WTC11 (cell line): ENCODE measurements around the gene RSPH3. TPM values are rescaled to one million over a fixed set of nuclear protein-coding genes. Genes with fewer than 3 reads are reported as not detected.

Experiments used
- ATAC-seq: fragments of 200-7000 bp; cut with Tn5 transposase; 2 replicates; pipeline ENCODE4 v1.10.0; 2021; ENCODE audit warnings: mild to moderate bottlenecking, moderate library complexity
- CTCF ChIA-PET: fragments of 300-600 bp; sonication (Branson Sonifier 250); formaldehyde crosslinking; loops from one replicate; lab custom pipeline; 2021; ENCODE audit warnings: antibody characterized with exemption; lab: Charles Lee
- POLR2A ChIA-PET: fragments of 350-600 bp; sonication (Branson Sonifier 250); formaldehyde crosslinking; loops from one replicate; lab custom pipeline; 2021; ENCODE audit warnings: antibody characterized with exemption; lab: Charles Lee
- DNase-seq: peaks from one replicate; pipeline ENCODE4 v3.0.0; 2021; ENCODE audit warnings: low spot score
- H3K27ac Mint-ChIP-seq: 2 replicates; pipeline ENCODE4 v1.8.0; 2021; ENCODE audit warnings: mixed read lengths
- H3K27me3 Mint-ChIP-seq: 2 replicates; pipeline ENCODE4 v1.8.0; 2021; ENCODE audit warnings: low read depth, mild to moderate bottlenecking, moderate library complexity, mixed read lengths
- H3K36me3 Mint-ChIP-seq: 2 replicates; pipeline ENCODE4 v1.8.0; 2021; ENCODE audit warnings: mixed read lengths
- H3K4me1 Mint-ChIP-seq: 2 replicates; pipeline ENCODE4 v1.8.0; 2022; ENCODE audit warnings: mixed read lengths
- H3K4me3 Mint-ChIP-seq: 2 replicates; pipeline ENCODE4 v1.8.0; 2021; ENCODE audit warnings: mild to moderate bottlenecking, moderate library complexity, mixed read lengths
- H3K9me3 Mint-ChIP-seq: 2 replicates; pipeline ENCODE4 v1.8.0; 2021; ENCODE audit warnings: mixed read lengths
- AFF4 ChIP-seq: sonication (generic); formaldehyde crosslinking; IDR thresholded peaks from 2 replicates; pipeline ENCODE4 v1.8.1; 2023; ENCODE audit warnings: mild to moderate bottlenecking, missing genetic modification reagents, borderline replicate concordance
- ATF3 ChIP-seq: sonication (generic); formaldehyde crosslinking; conservative IDR thresholded peaks from 2 replicates; pipeline ENCODE4 v1.8.1; 2022; ENCODE audit warnings: mild to moderate bottlenecking, missing genetic modification reagents
- ATF6 ChIP-seq: sonication (generic); formaldehyde crosslinking; IDR thresholded peaks from 2 replicates; pipeline ENCODE4 v1.8.1; 2023; ENCODE audit warnings: mild to moderate bottlenecking, missing genetic modification reagents
- FOXK1 ChIP-seq: sonication (generic); formaldehyde crosslinking; IDR thresholded peaks from 2 replicates; pipeline ENCODE4 v1.8.0; 2022; ENCODE audit warnings: mild to moderate bottlenecking, moderate library complexity, missing genetic modification reagents
- KAT7 ChIP-seq: sonication (generic); formaldehyde crosslinking; IDR thresholded peaks from 2 replicates; pipeline ENCODE4 v1.8.1; 2023; ENCODE audit warnings: missing genetic modification reagents, mild to moderate bottlenecking, borderline replicate concordance
- ZBTB43 ChIP-seq: sonication (generic); formaldehyde crosslinking; IDR thresholded peaks from 2 replicates; pipeline ENCODE4 v1.8.1; 2023; ENCODE audit warnings: mild to moderate bottlenecking, missing genetic modification reagents
- ZNF121 ChIP-seq: sonication (generic); formaldehyde crosslinking; IDR thresholded peaks from 2 replicates; pipeline ENCODE4 v1.8.0; 2023; ENCODE audit warnings: missing genetic modification reagents
- ZNF263 ChIP-seq: sonication (generic); formaldehyde crosslinking; IDR thresholded peaks from 2 replicates; pipeline ENCODE4 v1.8.1; 2022; ENCODE audit warnings: low read depth, mild to moderate bottlenecking, moderate library complexity, missing genetic modification reagents
- ZNF396 ChIP-seq: fragments of 250-450 bp; sonication (Bioruptor Pico); IDR thresholded peaks from 2 replicates; pipeline ENCODE4 v1.8.0; 2021; ENCODE audit warnings: mild to moderate bottlenecking, moderate library complexity, borderline replicate concordance
- total RNA-seq: library from RNA; stranded (reverse); gene quantifications from 3 replicates; pipeline ENCODE4 v1.2.3, GENCODE V29; 2021
- TF ChIP-seq, protein P1 (sequence below): sonication (generic); formaldehyde crosslinking; IDR thresholded peaks from 2 replicates; pipeline ENCODE4 v1.8.0; 2023; ENCODE audit warnings: missing genetic modification reagents, mild to moderate bottlenecking, borderline replicate concordance
- TF ChIP-seq, protein P2 (sequence below): sonication (generic); formaldehyde crosslinking; IDR thresholded peaks from 2 replicates; pipeline ENCODE4 v1.8.0; 2022; ENCODE audit warnings: mild to moderate bottlenecking, missing genetic modification reagents
- TF ChIP-seq, protein P3 (sequence below): sonication (generic); formaldehyde crosslinking; IDR thresholded peaks from 2 replicates; pipeline ENCODE4 v1.8.1; 2022; ENCODE audit warnings: mild to moderate bottlenecking, moderate library complexity, missing genetic modification reagents

The RSPH3 gene
- total RNA-seq, 1 experiment from 2014 or later, result 3.2 TPM

DNA sequence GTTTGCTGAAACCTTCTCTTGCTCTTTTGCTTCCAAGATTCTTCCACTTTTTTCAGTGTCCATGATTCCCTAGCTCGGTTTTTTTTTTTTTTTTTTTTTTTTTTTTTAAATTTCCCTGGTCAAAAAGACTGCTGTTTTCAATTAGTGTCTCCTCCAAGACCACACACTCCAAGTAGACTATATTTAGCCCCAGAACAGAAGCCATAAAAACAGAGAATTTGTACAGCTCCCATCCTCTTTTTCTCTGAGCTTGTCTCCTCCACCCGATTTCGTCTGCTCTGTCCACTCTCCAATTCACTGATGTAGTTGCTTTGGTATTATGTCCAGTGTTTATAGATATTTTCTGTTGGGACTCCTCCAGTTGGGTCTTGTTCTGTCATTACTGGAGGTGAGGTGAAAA is 37.6 kb downstream of the RSPH3 start:
- no peaks in the 10 kb centered on the region; the same call in 1 of the 2 replicates for H3K36me3 Mint-ChIP-seq
- H3K4me1 Mint-ChIP-seq, result 0 out of 2 replicates have a peak, but pooled peaks cover 4% of the 10 kb centered on the region
- no peaks in the 10 kb centered on the region for H3K27me3 Mint-ChIP-seq
- peaks cover 10% of the 10 kb centered on the region for H3K9me3 Mint-ChIP-seq
- POLR2A ChIA-PET, result no interaction called here
- DNase-seq, result no peak
- CTCF ChIA-PET, result interaction anchor here (0.6 to 0.8 kb wide), 2 partner anchors 167 to 169 kb away, joined by 4 read pairs; no protein-coding TSS in a partner anchor
- H3K4me3 Mint-ChIP-seq, result no peak overlapping the region
- ATAC-seq, result no peak
- H3K27ac Mint-ChIP-seq, result no peak overlapping the region
- TF ChIP-seq, protein P1, sequence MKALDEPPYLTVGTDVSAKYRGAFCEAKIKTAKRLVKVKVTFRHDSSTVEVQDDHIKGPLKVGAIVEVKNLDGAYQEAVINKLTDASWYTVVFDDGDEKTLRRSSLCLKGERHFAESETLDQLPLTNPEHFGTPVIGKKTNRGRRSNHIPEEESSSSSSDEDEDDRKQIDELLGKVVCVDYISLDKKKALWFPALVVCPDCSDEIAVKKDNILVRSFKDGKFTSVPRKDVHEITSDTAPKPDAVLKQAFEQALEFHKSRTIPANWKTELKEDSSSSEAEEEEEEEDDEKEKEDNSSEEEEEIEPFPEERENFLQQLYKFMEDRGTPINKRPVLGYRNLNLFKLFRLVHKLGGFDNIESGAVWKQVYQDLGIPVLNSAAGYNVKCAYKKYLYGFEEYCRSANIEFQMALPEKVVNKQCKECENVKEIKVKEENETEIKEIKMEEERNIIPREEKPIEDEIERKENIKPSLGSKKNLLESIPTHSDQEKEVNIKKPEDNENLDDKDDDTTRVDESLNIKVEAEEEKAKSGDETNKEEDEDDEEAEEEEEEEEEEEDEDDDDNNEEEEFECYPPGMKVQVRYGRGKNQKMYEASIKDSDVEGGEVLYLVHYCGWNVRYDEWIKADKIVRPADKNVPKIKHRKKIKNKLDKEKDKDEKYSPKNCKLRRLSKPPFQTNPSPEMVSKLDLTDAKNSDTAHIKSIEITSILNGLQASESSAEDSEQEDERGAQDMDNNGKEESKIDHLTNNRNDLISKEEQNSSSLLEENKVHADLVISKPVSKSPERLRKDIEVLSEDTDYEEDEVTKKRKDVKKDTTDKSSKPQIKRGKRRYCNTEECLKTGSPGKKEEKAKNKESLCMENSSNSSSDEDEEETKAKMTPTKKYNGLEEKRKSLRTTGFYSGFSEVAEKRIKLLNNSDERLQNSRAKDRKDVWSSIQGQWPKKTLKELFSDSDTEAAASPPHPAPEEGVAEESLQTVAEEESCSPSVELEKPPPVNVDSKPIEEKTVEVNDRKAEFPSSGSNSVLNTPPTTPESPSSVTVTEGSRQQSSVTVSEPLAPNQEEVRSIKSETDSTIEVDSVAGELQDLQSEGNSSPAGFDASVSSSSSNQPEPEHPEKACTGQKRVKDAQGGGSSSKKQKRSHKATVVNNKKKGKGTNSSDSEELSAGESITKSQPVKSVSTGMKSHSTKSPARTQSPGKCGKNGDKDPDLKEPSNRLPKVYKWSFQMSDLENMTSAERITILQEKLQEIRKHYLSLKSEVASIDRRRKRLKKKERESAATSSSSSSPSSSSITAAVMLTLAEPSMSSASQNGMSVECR (CRISPR knock-in tag), result no peak
- no peak for TF ChIP-seq ATF3 (CRISPR knock-in tag)
- TF ChIP-seq ZNF263 (CRISPR knock-in tag), result no peak
- TF ChIP-seq KAT7, result no peak
- TF ChIP-seq, protein P2, sequence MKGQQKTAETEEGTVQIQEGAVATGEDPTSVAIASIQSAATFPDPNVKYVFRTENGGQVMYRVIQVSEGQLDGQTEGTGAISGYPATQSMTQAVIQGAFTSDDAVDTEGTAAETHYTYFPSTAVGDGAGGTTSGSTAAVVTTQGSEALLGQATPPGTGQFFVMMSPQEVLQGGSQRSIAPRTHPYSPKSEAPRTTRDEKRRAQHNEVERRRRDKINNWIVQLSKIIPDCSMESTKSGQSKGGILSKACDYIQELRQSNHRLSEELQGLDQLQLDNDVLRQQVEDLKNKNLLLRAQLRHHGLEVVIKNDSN (CRISPR knock-in tag), result no peak
- TF ChIP-seq ATF6, result no peak
- no peak for TF ChIP-seq ZNF396 (CRISPR knock-in tag)
- no peak for TF ChIP-seq AFF4
- no peak for TF ChIP-seq FOXK1 (CRISPR knock-in tag)
- TF ChIP-seq ZBTB43 (CRISPR knock-in tag), result no peak
- TF ChIP-seq ZNF121, result no peak
- TF ChIP-seq, protein P3, sequence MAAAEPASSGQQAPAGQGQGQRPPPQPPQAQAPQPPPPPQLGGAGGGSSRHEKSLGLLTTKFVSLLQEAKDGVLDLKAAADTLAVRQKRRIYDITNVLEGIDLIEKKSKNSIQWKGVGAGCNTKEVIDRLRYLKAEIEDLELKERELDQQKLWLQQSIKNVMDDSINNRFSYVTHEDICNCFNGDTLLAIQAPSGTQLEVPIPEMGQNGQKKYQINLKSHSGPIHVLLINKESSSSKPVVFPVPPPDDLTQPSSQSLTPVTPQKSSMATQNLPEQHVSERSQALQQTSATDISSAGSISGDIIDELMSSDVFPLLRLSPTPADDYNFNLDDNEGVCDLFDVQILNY (CRISPR knock-in tag), result no peak
